DND-41 (cell line): ENCODE results near the gene PTBP1.

Experiments used
- EZH2 ChIP-seq: IDR thresholded peaks from 3 replicates; pipeline ENCODE4 v1.6.1; 2012; ENCODE audit warnings: borderline replicate concordance, low read depth, mild to moderate bottlenecking, moderate library complexity, low read length, inconsistent platforms; ENCODE audit not compliant: severe bottlenecking
- TF ChIP-seq, protein P1 (sequence below): IDR thresholded peaks from 2 replicates; pipeline ENCODE4 v1.5.1; 2012; ENCODE audit warnings: borderline replicate concordance, low read length, moderate library complexity, mild to moderate bottlenecking; ENCODE audit not compliant: poor library complexity, severe bottlenecking; ENCODE audit errors: extremely low read depth

DNA sequence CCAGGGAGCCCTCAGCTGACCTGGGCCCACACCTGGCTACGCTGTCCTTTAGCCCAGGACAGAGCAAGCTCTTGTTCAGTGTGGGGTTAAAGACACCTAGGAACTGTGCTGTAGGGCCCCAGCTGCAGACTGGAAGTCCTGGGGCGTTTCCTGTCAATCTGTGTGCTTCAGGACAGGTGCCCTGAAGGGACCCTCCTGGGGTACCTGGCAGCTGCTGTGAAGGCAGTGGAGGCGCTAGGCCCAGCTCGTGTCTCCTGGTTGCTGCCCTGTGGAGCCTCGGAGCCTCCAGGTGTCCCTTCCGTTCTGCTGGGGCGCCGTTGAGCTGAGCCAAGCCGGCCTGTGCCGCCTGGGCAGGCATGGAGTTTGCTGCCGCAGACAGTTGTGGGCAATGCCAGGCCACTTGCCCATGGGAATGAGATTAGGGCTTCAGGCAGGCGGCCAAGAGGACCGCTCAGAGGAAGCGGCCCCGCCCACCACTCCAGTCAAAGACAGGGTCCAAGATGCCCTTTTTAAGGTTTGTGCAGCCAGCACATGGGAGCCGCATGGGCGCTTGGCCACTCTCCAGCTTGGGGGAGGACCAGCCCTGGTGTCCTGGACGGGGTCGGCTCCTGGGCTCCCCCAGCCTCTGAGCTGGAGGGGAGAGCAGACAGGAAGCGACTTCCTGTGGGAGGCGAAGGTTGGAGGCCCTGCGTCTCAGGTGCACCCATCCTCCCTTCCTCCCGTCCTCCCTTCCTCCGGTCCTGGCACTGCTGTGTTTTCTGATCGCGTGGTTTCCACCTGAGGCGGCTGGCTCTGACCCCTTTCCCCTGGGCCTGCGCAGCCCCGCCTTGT is 4.0 kb downstream of the PTBP1 start:
- no peak for TF ChIP-seq EZH2
- TF ChIP-seq, protein P1, sequence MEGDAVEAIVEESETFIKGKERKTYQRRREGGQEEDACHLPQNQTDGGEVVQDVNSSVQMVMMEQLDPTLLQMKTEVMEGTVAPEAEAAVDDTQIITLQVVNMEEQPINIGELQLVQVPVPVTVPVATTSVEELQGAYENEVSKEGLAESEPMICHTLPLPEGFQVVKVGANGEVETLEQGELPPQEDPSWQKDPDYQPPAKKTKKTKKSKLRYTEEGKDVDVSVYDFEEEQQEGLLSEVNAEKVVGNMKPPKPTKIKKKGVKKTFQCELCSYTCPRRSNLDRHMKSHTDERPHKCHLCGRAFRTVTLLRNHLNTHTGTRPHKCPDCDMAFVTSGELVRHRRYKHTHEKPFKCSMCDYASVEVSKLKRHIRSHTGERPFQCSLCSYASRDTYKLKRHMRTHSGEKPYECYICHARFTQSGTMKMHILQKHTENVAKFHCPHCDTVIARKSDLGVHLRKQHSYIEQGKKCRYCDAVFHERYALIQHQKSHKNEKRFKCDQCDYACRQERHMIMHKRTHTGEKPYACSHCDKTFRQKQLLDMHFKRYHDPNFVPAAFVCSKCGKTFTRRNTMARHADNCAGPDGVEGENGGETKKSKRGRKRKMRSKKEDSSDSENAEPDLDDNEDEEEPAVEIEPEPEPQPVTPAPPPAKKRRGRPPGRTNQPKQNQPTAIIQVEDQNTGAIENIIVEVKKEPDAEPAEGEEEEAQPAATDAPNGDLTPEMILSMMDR = no peak
